Uterus (tissue), 4 donors: ENCODE measurements around the gene VAMP8. TPM values are rescaled to one million over a fixed set of nuclear protein-coding genes. Genes with fewer than 3 reads are reported as not detected.
A peak's percentile ranks its signal among the peaks of the same experiment; 100 is the strongest.

Source experiments
- DNase-seq, 2 donors: peaks; one replicate each; pipeline ENCODE4 v3.0.0-alpha.2; 2019 to 2020
- H3K27ac ChIP-seq, 2 donors: fragments of 200-600 bp; sonication (generic); 1 replicate in 1 of 2; 2 replicates in 1 of 2; pipeline ENCODE4 v1.5.1; 2016 to 2018
- H3K27me3 ChIP-seq, 2 donors: fragments of 200-600 bp; sonication (generic); one replicate each; pipeline ENCODE4 v1.5.1; 2018 to 2019; ENCODE audit warnings: control low read depth in 1 of 2
- H3K36me3 ChIP-seq, 2 donors: fragments of 200-600 bp; sonication (generic); one replicate each; pipeline ENCODE4 v1.5.1; 2019; ENCODE audit warnings: control low read depth in 1 of 2
- H3K4me1 ChIP-seq, 2 donors: fragments of 200-600 bp; sonication (generic); one replicate each; pipeline ENCODE4 v1.5.1; 2018 to 2019; ENCODE audit warnings: control low read depth in 1 of 2
- H3K4me3 ChIP-seq, 2 donors: fragments of 200-600 bp; sonication (generic); 1 replicate in 1 of 2; 2 replicates in 1 of 2; pipeline ENCODE4 v1.5.1; 2018 to 2019; ENCODE audit warnings: mild to moderate bottlenecking in 1 of 2
- H3K9me3 ChIP-seq, 2 donors: fragments of 200-600 bp; sonication (generic); one replicate each; pipeline ENCODE4 v1.5.1; 2019; ENCODE audit warnings: control low read depth in 1 of 2
- CTCF ChIP-seq, 4 experiments: fragments of 200-600 bp in 2 of 4; fragments of 450-650 bp in 2 of 4; sonication (generic) in 2 of 4; IDR thresholded peaks; one replicate each; pipeline ENCODE4 v1.5.1; 2016 to 2019; ENCODE audit warnings: antibody characterized with exemption in 4 of 4, mild to moderate bottlenecking in 2 of 4, moderate library complexity in 1 of 4
- POLR2A ChIP-seq, 2 donors: fragments of 450-650 bp; IDR thresholded peaks; one replicate each; pipeline ENCODE4 v1.6.1; 2016; ENCODE audit warnings: antibody characterized with exemption in 2 of 2, mild to moderate bottlenecking in 1 of 2, moderate library complexity in 1 of 2
- intact Hi-C: fragments of 100-400 bp; cut with DNase I; formaldehyde crosslinking; loops from one replicate; pipeline ENCODE4 v1.15.1; 2023; ENCODE audit warnings: low total_unique reads
- total RNA-seq, 4 donors: library from RNA; depleted of rRNA in 3 of 4; stranded (reverse); fragments of >200 nt in 3 of 4; gene quantifications; one replicate each; pipeline versions ENCODE4 v1.1.0 to v1.2.4, GENCODE V29; 2014 to 2023
- donor health status: DM: yes; HTN: yes; CAD: no.

VAMP8 gene
- total RNA-seq, 4 donors from 2014 or later, result 1.3 to 12.3 (median 5.2) TPM; not detected in 1

- intact Hi-C loops, result no loop called here
- TF ChIP-seq CTCF (IDR thresholded peaks at IDR 0.05) (no peak), POLR2A (IDR thresholded peaks at IDR 0.05) (no peak)
- Histone ChIP-seq H3K4me3 (no peak overlapping the region), H3K27ac (no peak overlapping the region), H3K4me1 (peaks cover 0 to 11% of the 10 kb centered on the region in 2 donors), H3K9me3 (no peaks in the 10 kb centered on the region), H3K36me3 (no peaks in the 10 kb centered on the region), H3K27me3 (no peaks in the 10 kb centered on the region)
- no peak for DNase-seq
Measured at GRCh38 chr2:85534099-85534498, 43.3 kb upstream of the VAMP8 start.

GRCh38 chr2:85534881-85535280 is 42.5 kb upstream of the VAMP8 start:
- H3K27ac ChIP-seq, result peak overlapping the region; percentile 7 to 100
- intact Hi-C loops, result no loop called here

GRCh38 chr2:85536479-85536878 is 40.9 kb upstream of the VAMP8 start:
- intact Hi-C loops, result no loop called here
- TF ChIP-seq POLR2A (IDR thresholded peaks at IDR 0.05) (no peak), CTCF (IDR thresholded peaks at IDR 0.05) (no peak)
- Histone ChIP-seq H3K36me3 (no peaks in the 10 kb centered on the region), H3K27ac (peak overlapping the region; percentile 97 to 100), H3K4me1 (peaks cover 0 to 11% of the 10 kb centered on the region in 2 donors), H3K9me3 (no peaks in the 10 kb centered on the region), H3K4me3 (no peak overlapping the region), H3K27me3 (no peaks in the 10 kb centered on the region)
- DNase-seq, result peak in 1 of 2 donors; percentile 45

More at GRCh38 chr2:85534881-85535280, 42.5 kb upstream of the VAMP8 start:
- H3K9me3 ChIP-seq, result no peaks in the 10 kb centered on the region
- H3K36me3 ChIP-seq, result no peaks in the 10 kb centered on the region
- no peaks in the 10 kb centered on the region for H3K27me3 ChIP-seq
- TF ChIP-seq POLR2A (IDR thresholded peaks at IDR 0.05), result no peak
- TF ChIP-seq CTCF (IDR thresholded peaks at IDR 0.05), result no peak
- peaks cover 0 to 11% of the 10 kb centered on the region in 2 donors for H3K4me1 ChIP-seq
- no peak for DNase-seq
- H3K4me3 ChIP-seq, result no peak overlapping the region

GRCh38 chr2:85537600-85538506 is 39.5 kb upstream of the VAMP8 start:
- no peaks in the 10 kb centered on the region for H3K27me3 ChIP-seq
- peak overlapping the region; percentile 68 to 78 for H3K4me3 ChIP-seq
- TF ChIP-seq POLR2A (IDR thresholded peaks at IDR 0.05) (peak in 1 of 2 donors; percentile 19), CTCF (IDR thresholded peaks at IDR 0.05) (peak in 2 of 4 experiments; percentile 25 to 26)
- H3K27ac ChIP-seq, result peak overlapping the region; percentile 97 to 100
- peaks cover 0 to 11% of the 10 kb centered on the region in 2 donors for H3K4me1 ChIP-seq
- no peaks in the 10 kb centered on the region for H3K36me3 ChIP-seq
- no peaks in the 10 kb centered on the region for H3K9me3 ChIP-seq
- intact Hi-C loops, result no loop called here
- peak; percentile 60 to 65 for DNase-seq
